Retinal pigment epithelial cell (primary cell): Measurements from ENCODE around the gene KRT76.

Experiments
- DNase-seq: peaks from one replicate; pipeline ENCODE4 v3.0.0-alpha.2; 2010; ENCODE audit warnings: low read depth
- H3K4me3 ChIP-seq: 2 replicates; pipeline ENCODE4 v1.5.1; 2011; ENCODE audit warnings: mild to moderate bottlenecking, low read length, control low read depth, moderate library complexity
- TF ChIP-seq, protein P1 (sequence below): conservative IDR thresholded peaks from 2 replicates; pipeline ENCODE4 v1.5.1; 2011; ENCODE audit warnings: low read depth, low read length, control low read depth, inconsistent platforms

The KRT76 gene

GRCh38 chr12:52749827-52750226, 27.3 kb downstream of the KRT76 start:
- TF ChIP-seq, protein P1, sequence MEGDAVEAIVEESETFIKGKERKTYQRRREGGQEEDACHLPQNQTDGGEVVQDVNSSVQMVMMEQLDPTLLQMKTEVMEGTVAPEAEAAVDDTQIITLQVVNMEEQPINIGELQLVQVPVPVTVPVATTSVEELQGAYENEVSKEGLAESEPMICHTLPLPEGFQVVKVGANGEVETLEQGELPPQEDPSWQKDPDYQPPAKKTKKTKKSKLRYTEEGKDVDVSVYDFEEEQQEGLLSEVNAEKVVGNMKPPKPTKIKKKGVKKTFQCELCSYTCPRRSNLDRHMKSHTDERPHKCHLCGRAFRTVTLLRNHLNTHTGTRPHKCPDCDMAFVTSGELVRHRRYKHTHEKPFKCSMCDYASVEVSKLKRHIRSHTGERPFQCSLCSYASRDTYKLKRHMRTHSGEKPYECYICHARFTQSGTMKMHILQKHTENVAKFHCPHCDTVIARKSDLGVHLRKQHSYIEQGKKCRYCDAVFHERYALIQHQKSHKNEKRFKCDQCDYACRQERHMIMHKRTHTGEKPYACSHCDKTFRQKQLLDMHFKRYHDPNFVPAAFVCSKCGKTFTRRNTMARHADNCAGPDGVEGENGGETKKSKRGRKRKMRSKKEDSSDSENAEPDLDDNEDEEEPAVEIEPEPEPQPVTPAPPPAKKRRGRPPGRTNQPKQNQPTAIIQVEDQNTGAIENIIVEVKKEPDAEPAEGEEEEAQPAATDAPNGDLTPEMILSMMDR, result no peak
- DNase-seq, result no peak

GRCh38 chr12:52748578-52748977, 28.6 kb downstream of the KRT76 start:
- no peak for DNase-seq
- TF ChIP-seq, protein P1, result no peak
- H3K4me3 ChIP-seq, result no peak overlapping the region

More at GRCh38 chr12:52749827-52750226, 27.3 kb downstream of the KRT76 start:
- no peak overlapping the region for H3K4me3 ChIP-seq

- TF ChIP-seq, protein P1, result no peak
- no peak overlapping the region for H3K4me3 ChIP-seq
- DNase-seq, result no peak
These were observed 31.6 kb downstream of the KRT76 start for GRCh38 chr12:52745554-52745953.

DNA sequence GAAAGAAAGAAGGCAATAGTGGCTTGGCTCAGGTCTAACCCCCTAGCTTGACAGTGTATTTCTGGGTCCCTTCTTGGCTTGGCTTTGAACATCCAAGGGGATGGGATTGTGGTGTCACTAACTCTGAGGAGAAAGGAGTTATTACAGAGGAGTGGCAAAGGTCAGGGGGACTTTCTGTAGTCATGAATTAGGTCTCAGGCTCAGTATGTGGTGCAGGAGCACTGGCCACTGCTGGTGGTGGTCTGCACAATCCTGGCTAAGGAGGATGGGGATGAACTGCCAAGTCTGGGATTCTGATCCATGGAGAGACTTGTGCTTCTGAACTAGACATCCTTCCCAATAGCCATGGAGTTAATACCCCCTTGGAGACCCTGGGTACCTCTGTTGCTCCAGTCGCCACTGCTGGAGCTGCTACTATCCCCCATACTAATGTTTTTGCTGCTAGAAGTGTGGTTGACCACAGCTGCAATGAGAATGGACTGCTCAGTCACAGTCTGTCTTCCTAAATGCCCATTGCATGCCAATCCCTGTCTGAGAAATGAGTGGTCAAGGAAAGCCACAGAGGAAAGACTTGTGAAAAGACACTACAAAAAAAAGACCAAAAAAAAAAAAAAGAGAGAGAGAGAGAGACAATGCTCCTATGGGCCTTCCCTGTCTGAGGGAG, 32.5 kb downstream of the KRT76 start:
- TF ChIP-seq, protein P1, result no peak
- no peak overlapping the region for H3K4me3 ChIP-seq
- no peak for DNase-seq

DNA sequence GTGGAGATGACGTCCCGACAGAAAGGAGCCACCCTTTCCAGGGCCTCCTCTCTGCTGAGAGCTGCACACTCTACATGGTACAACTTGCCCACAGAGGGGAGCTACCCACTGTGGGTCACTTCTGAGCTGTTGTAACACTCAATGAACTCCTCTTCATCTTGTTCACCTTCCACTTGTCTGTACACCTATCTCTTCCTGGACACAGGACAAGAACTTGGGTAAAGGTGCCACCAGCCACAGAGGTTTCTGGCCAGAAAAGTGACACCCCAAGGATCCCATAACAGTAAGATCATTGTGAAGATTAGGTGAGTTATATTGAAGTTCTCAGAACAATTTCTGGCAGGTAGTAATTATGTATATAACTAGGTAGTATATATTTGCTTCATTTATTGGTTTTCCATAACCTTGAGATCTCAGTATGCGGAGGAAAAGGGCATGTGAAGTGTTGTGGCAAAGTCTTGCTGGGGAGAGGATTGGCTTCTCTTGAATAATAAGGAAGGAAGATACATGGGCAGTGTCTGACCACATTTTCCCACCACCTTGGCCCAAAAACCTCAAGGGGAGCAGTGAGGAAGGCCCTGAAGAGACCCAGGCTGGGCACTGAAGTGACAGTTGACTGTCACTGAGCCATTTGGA, 34.2 kb downstream of the KRT76 start:
- TF ChIP-seq, protein P1, result no peak
- no peak for DNase-seq
- H3K4me3 ChIP-seq, result no peak overlapping the region

GRCh38 chr12:52742196-52742580, 35.0 kb downstream of the KRT76 start:
- TF ChIP-seq, protein P1, result no peak
- no peak overlapping the region for H3K4me3 ChIP-seq
- DNase-seq, result no peak
